ENCODE data around the gene CXorf38. TPM values are rescaled to one million over a fixed set of nuclear protein-coding genes. Genes with fewer than 3 reads are reported as not detected.

CXorf38 gene
- polyA plus RNA-seq, 1 donor (not counting 4 experiments of a cell fraction or from before 2014, with no cell fraction given): 10.6 TPM

- Histone ChIP-seq H3K9me3 (ENCODE audit: control insufficient read depth, low read depth, low read length) (no peaks in the 10 kb centered on the region), H4K20me1 (ENCODE audit: control insufficient read depth, extremely low read depth, insufficient read depth, low read length) (no peaks in the 10 kb centered on the region), H3K9ac (ENCODE audit: control insufficient read depth, extremely low read depth, insufficient read depth, low read length) (no peak overlapping the region), H2AFZ (ENCODE audit: control insufficient read depth, low read length) (no peak overlapping the region), H3K79me2 (ENCODE audit: control insufficient read depth, insufficient read depth, low read length) (no peaks in the 10 kb centered on the region), H3K4me3 (ENCODE audit: control insufficient read depth in 2 of 3, extremely low read depth in 1 of 3, insufficient read depth in 2 of 3, low read depth in 1 of 3, low read length in 3 of 3) (no peak overlapping the region), H3K4me1 (ENCODE audit: control insufficient read depth, extremely low read depth, insufficient read depth, low read length) (no peaks in the 10 kb centered on the region), H3K36me3 (ENCODE audit: control insufficient read depth in 2 of 2, extremely low read depth in 1 of 2, insufficient read depth in 2 of 2, low read length in 2 of 2) (no peaks in the 10 kb centered on the region), H3K27ac (ENCODE audit: control insufficient read depth, insufficient read depth, low read length) (no peak overlapping the region), H3K27me3 (ENCODE audit: control insufficient read depth, extremely low read depth, insufficient read depth, low read length) (no peaks in the 10 kb centered on the region), H3K9me1 (ENCODE audit: control insufficient read depth, extremely low read depth, insufficient read depth, low read length) (no peaks in the 10 kb centered on the region), H3K4me2 (ENCODE audit: control insufficient read depth, extremely low read depth, insufficient read depth, low read depth, low read length) (no peak overlapping the region)
- dilution Hi-C loops (cut with MboI; ENCODE audit: extremely low pct_ligation_motif_present, low sequenced_read_pairs): no loop called here
- no peak for FAIRE-seq
- TF ChIP-seq CTCF (optimal IDR thresholded peaks at IDR 0.05 in 1 of 3, IDR thresholded peaks at IDR 0.05 in 1 of 3, conservative IDR thresholded peaks at IDR 0.05 in 1 of 3; ENCODE audit: extremely low read depth in 1 of 3, insufficient read depth in 2 of 3, low read length in 3 of 3): no peak
- no peak for TF ChIP-seq EZH2 (IDR thresholded peaks at IDR 0.05; ENCODE audit: low read length)
- DNase-seq (ENCODE audit: low read depth, low spot score): no peak
These were observed 29.8 kb downstream of the CXorf38 start for GRCh38 chrX:40617566-40617965.

- no peak for DNase-seq (ENCODE audit: low read depth, low spot score)
- no peaks in the 10 kb centered on the region for H3K4me1 ChIP-seq (ENCODE audit: control insufficient read depth, extremely low read depth, insufficient read depth, low read length)
- no peaks in the 10 kb centered on the region for H3K79me2 ChIP-seq (ENCODE audit: control insufficient read depth, insufficient read depth, low read length)
- no peak overlapping the region for H3K4me3 ChIP-seq (ENCODE audit: control insufficient read depth in 2 of 3, extremely low read depth in 1 of 3, insufficient read depth in 2 of 3, low read depth in 1 of 3, low read length in 3 of 3)
- no peaks in the 10 kb centered on the region for H3K27me3 ChIP-seq (ENCODE audit: control insufficient read depth, extremely low read depth, insufficient read depth, low read length)
- no peak for FAIRE-seq
- no peak overlapping the region for H3K4me2 ChIP-seq (ENCODE audit: control insufficient read depth, extremely low read depth, insufficient read depth, low read depth, low read length)
- dilution Hi-C loops (cut with MboI; ENCODE audit: extremely low pct_ligation_motif_present, low sequenced_read_pairs): no loop called here
- no peak overlapping the region for H3K9ac ChIP-seq (ENCODE audit: control insufficient read depth, extremely low read depth, insufficient read depth, low read length)
- no peaks in the 10 kb centered on the region for H4K20me1 ChIP-seq (ENCODE audit: control insufficient read depth, extremely low read depth, insufficient read depth, low read length)
- no peak overlapping the region for H2AFZ ChIP-seq (ENCODE audit: control insufficient read depth, low read length)
- TF ChIP-seq CTCF (optimal IDR thresholded peaks at IDR 0.05 in 1 of 3, IDR thresholded peaks at IDR 0.05 in 1 of 3, conservative IDR thresholded peaks at IDR 0.05 in 1 of 3; ENCODE audit: extremely low read depth in 1 of 3, insufficient read depth in 2 of 3, low read length in 3 of 3): no peak
- no peak for TF ChIP-seq EZH2 (IDR thresholded peaks at IDR 0.05; ENCODE audit: low read length)
- no peak overlapping the region for H3K27ac ChIP-seq (ENCODE audit: control insufficient read depth, insufficient read depth, low read length)
- no peaks in the 10 kb centered on the region for H3K9me3 ChIP-seq (ENCODE audit: control insufficient read depth, low read depth, low read length)
- no peaks in the 10 kb centered on the region for H3K9me1 ChIP-seq (ENCODE audit: control insufficient read depth, extremely low read depth, insufficient read depth, low read length)
- no peaks in the 10 kb centered on the region for H3K36me3 ChIP-seq (ENCODE audit: control insufficient read depth in 2 of 2, extremely low read depth in 1 of 2, insufficient read depth in 2 of 2, low read length in 2 of 2)
These were observed 31.4 kb downstream of the CXorf38 start for GRCh38 chrX:40615976-40616375.
